CD4-positive, alpha-beta T cell treated with Interleukin-15 for 4 hours (primary cell): ENCODE data around the gene ANKRD27.
"Not testable (repeated sequence)": the region's sequence is repeated elsewhere in the genome, so short reads cannot be mapped to it uniquely, and the experiment has no call there.

Source experiments
- DNase-seq: peaks from one replicate; pipeline ENCODE4 v3.0.0-alpha.2; 2020; ENCODE audit warnings: low spot score

The ANKRD27 gene

GRCh38 chr19:32674931-32675719 is at the start of gene ANKRD27:
Gene ANKRD27 (minus strand): TSS chr19:32675180. CDS start chr19:32659015, 16,165 bp downstream.
- DNase-seq, result peak; percentile 97

GRCh38 chr19:32720936-32721250 is 45.9 kb upstream of the ANKRD27 start:
- no peak for DNase-seq

GRCh38 chr19:32720216-32720935 is 45.4 kb upstream of the ANKRD27 start:
- DNase-seq, result no peak

- DNase-seq, result no peak
These were observed 44.7 kb upstream of the ANKRD27 start, which contains the start of gene TDRD12 for GRCh38 chr19:32719611-32720059. Gene TDRD12 (plus strand): TSS chr19:32719767. CDS start chr19:32720073, 306 bp downstream.

- no peak for DNase-seq
These were observed 43.3 kb upstream of the ANKRD27 start for GRCh38 chr19:32718286-32718685.

GRCh38 chr19:32717496-32717895 is 42.5 kb upstream of the ANKRD27 start:
- DNase-seq, result no peak

- not testable (repeated sequence) for DNase-seq
These were observed 41.2 kb upstream of the ANKRD27 start for GRCh38 chr19:32716203-32716602.

GRCh38 chr19:32711747-32712146 is 36.8 kb upstream of the ANKRD27 start:
- no peak for DNase-seq

GRCh38 chr19:32709032-32709431 is 34.1 kb upstream of the ANKRD27 start:
- no peak for DNase-seq

- DNase-seq, result peak; percentile 23
These were observed 33.5 kb upstream of the ANKRD27 start for GRCh38 chr19:32708457-32708856.

GRCh38 chr19:32704006-32704405 is 29.0 kb upstream of the ANKRD27 start:
- not testable (repeated sequence) for DNase-seq

- no peak for DNase-seq
These were observed 27.0 kb upstream of the ANKRD27 start for GRCh38 chr19:32702010-32702409.

- not testable (repeated sequence) for DNase-seq
These were observed 25.1 kb upstream of the ANKRD27 start for GRCh38 chr19:32700129-32700528.

- DNase-seq, result not testable (repeated sequence)
These were observed 21.8 kb upstream of the ANKRD27 start for GRCh38 chr19:32696771-32697170.

GRCh38 chr19:32695506-32695905 is 20.5 kb upstream of the ANKRD27 start:
- DNase-seq, result not testable (repeated sequence)

GRCh38 chr19:32694851-32695250 is 19.9 kb upstream of the ANKRD27 start:
- DNase-seq, result not testable (repeated sequence)

GRCh38 chr19:32694316-32694715 is 19.3 kb upstream of the ANKRD27 start:
- DNase-seq, result not testable (repeated sequence)

- DNase-seq, result peak; percentile 32
These were observed 18.4 kb upstream of the ANKRD27 start for GRCh38 chr19:32693151-32694108.

- DNase-seq, result no peak
These were observed 17.7 kb upstream of the ANKRD27 start for GRCh38 chr19:32692727-32693061.

- peak; percentile 40 for DNase-seq
These were observed 17.2 kb upstream of the ANKRD27 start for GRCh38 chr19:32691952-32692726.

- DNase-seq, result peak; percentile 75
These were observed 16.4 kb upstream of the ANKRD27 start, which contains the start of gene NUDT19 for GRCh38 chr19:32691291-32691951. Gene NUDT19 (plus strand): TSS chr19:32691821. CDS start chr19:32691961, 140 bp downstream.
